Hepatocyte (in vitro differentiated cells): ENCODE data around the gene PGAP3. TPM values are rescaled to one million over a fixed set of nuclear protein-coding genes. Genes with fewer than 3 reads are reported as not detected.
A peak's percentile ranks its signal among the peaks of the same experiment; 100 is the strongest.

Source experiments
- DNase-seq: peaks from one replicate; pipeline ENCODE4 v3.0.0-alpha.2; 2016; ENCODE audit warnings: low spot score
- H2AFZ ChIP-seq: fragments of 200-600 bp; sonication (generic); 2 replicates; pipeline ENCODE4 v1.6.0; 2016; ENCODE audit warnings: antibody characterized with exemption, mild to moderate bottlenecking
- H3K27ac ChIP-seq: fragments of 200-600 bp; sonication (generic); 2 replicates; pipeline ENCODE4 v1.5.1; 2016; ENCODE audit warnings: mild to moderate bottlenecking
- H3K27me3 ChIP-seq: fragments of 200-600 bp; sonication (generic); 2 replicates; pipeline ENCODE4 v1.6.1; 2016
- H3K36me3 ChIP-seq: fragments of 200-600 bp; sonication (generic); replicated peaks from 2 replicates; pipeline ENCODE4 v1.5.1; 2016; ENCODE audit warnings: low read depth; ENCODE audit not compliant: insufficient read depth
- H3K4me1 ChIP-seq: fragments of 200-600 bp; sonication (generic); 2 replicates; pipeline ENCODE4 v1.5.1; 2016; ENCODE audit warnings: mild to moderate bottlenecking, moderate library complexity; ENCODE audit not compliant: insufficient read depth
- H3K4me2 ChIP-seq: fragments of 200-600 bp; sonication (generic); 2 replicates; pipeline ENCODE4 v1.6.0; 2016
- H3K4me3 ChIP-seq: fragments of 200-600 bp; sonication (generic); 2 replicates; pipeline ENCODE4 v1.5.1; 2016; ENCODE audit warnings: mild to moderate bottlenecking
- H3K79me2 ChIP-seq: fragments of 200-600 bp; sonication (generic); 2 replicates; pipeline ENCODE4 v1.6.0; 2017; ENCODE audit warnings: mild to moderate bottlenecking
- H3K9me2 ChIP-seq: fragments of 200-600 bp; sonication (generic); replicated peaks from 2 replicates; pipeline ENCODE4 v1.6.0; 2017; ENCODE audit warnings: mild to moderate bottlenecking; ENCODE audit not compliant: insufficient read depth
- H3K9me3 ChIP-seq: fragments of 200-600 bp; sonication (generic); 2 replicates; pipeline ENCODE4 v1.5.1; 2016; ENCODE audit warnings: low read depth, mild to moderate bottlenecking
- H4K20me1 ChIP-seq: fragments of 200-600 bp; sonication (generic); 2 replicates; pipeline ENCODE4 v1.6.0; 2016; ENCODE audit warnings: mild to moderate bottlenecking; ENCODE audit not compliant: insufficient read depth, poor library complexity, severe bottlenecking
- EZH2 ChIP-seq: fragments of 200-600 bp; sonication (generic); IDR thresholded peaks from 2 replicates; pipeline ENCODE4 v1.6.1; 2016; ENCODE audit warnings: antibody characterized with exemption, mild to moderate bottlenecking, borderline replicate concordance
- EZH2phosphoT487 ChIP-seq: fragments of 200-600 bp; sonication (generic); IDR thresholded peaks from one replicate; pipeline ENCODE4 v1.6.1; 2018; ENCODE audit warnings: antibody characterized with exemption, mild to moderate bottlenecking, low read depth, moderate library complexity; ENCODE audit not compliant: unreplicated experiment, severe bottlenecking
- WGBS: methylation state at CpG from one replicate; pipeline ENCODE4 v1.1.6; 2016; ENCODE audit warnings: low lambda C conversion rate; ENCODE audit errors: missing lambda C conversion rate; 5-methylcytosine and 5-hydroxymethylcytosine counted together
- polyA plus RNA-seq: library from polyadenylated mRNA; unstranded; fragments of >200 nt; fragmentation: Nextera tagmentation; extraction: Ambion mirVana; gene quantifications from 2 replicates; pipeline ENCODE4 v1.2.1, GENCODE V29; 2016
- total RNA-seq: library from RNA; depleted of rRNA; stranded (reverse); fragments of >200 nt; gene quantifications from 2 replicates; pipeline ENCODE4 v1.2.3, GENCODE V29; 2014
- TF ChIP-seq, protein P1 (sequence below): fragments of 200-600 bp; sonication (generic); IDR thresholded peaks from 2 replicates; pipeline ENCODE4 v1.5.1; 2016; ENCODE audit warnings: antibody characterized with exemption, mild to moderate bottlenecking; ENCODE audit not compliant: poor library complexity

Gene PGAP3
- total and polyA plus RNA-seq, 2 experiments from 2014 or later, result 33.0 to 35.4 TPM

DNA sequence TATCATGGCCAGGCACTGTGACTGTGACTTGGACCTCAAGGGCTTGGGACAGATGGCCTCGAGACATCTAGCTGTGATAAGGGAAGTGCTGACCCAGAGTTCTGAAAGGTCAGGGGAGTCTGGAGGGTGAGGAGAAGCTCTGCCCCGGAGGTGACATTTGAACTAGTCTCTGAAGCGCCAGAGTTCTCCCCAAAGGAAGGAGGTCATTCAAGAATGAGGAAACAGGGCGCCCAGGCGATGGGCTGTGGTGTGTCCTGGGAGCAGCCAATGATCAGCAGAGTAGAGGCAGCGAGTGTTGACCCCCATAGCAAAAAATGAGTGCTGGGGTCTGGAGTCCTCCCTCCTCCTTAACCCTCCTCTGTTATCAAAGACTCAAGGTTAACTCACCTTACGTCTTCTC is 46.0 kb downstream of the PGAP3 start:
- WGBS, result 78% methylated on average over 7 of the region's 7 CpGs
- Histone ChIP-seq H3K27me3 (no peaks in the 10 kb centered on the region), H3K27ac (no peak overlapping the region)

DNA sequence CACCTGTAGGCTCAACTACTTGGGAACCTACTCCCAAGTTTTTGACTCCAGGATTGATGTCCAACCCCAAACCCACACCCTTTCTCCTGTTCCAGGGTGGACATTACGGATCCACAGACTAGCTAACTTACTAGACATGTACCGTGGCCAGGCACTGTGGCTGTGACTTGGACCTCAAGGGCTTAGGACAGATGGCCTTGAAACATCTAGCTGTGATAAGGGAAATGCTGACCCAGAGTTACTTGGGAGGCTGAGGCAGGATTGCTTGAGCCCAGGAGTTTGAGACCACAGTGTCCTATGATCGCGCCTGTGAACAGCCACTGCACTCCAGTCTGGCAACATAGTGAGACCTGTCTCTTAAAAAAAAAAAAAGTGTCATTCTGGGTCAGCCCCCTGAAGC is 46.8 kb downstream of the PGAP3 start:
- Histone ChIP-seq H3K36me3 (no peaks in the 10 kb centered on the region), H3K4me2 (peak overlapping the region; percentile 16), H3K27ac (no peak overlapping the region), H3K4me3 (no peak overlapping the region), H3K27me3 (no peaks in the 10 kb centered on the region), H4K20me1 (peaks cover 9% of the 10 kb centered on the region), H2AFZ (no peak overlapping the region), H3K79me2 (peaks cover 87% of the 10 kb centered on the region), H3K4me1 (peaks cover 38% of the 10 kb centered on the region), H3K9me2 (no peaks in the 10 kb centered on the region), H3K9me3 (no peaks in the 10 kb centered on the region)
- TF ChIP-seq EZH2phosphoT487 (no peak), EZH2 (no peak)
- TF ChIP-seq, protein P1, sequence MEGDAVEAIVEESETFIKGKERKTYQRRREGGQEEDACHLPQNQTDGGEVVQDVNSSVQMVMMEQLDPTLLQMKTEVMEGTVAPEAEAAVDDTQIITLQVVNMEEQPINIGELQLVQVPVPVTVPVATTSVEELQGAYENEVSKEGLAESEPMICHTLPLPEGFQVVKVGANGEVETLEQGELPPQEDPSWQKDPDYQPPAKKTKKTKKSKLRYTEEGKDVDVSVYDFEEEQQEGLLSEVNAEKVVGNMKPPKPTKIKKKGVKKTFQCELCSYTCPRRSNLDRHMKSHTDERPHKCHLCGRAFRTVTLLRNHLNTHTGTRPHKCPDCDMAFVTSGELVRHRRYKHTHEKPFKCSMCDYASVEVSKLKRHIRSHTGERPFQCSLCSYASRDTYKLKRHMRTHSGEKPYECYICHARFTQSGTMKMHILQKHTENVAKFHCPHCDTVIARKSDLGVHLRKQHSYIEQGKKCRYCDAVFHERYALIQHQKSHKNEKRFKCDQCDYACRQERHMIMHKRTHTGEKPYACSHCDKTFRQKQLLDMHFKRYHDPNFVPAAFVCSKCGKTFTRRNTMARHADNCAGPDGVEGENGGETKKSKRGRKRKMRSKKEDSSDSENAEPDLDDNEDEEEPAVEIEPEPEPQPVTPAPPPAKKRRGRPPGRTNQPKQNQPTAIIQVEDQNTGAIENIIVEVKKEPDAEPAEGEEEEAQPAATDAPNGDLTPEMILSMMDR, result no peak
- WGBS, result 93% methylated on average over 4 of the region's 4 CpGs
- no peak for DNase-seq

More for the DNA sequence above, 46.0 kb downstream of the PGAP3 start:
- no peaks in the 10 kb centered on the region for H3K36me3 ChIP-seq
- no peaks in the 10 kb centered on the region for H3K9me2 ChIP-seq
- TF ChIP-seq EZH2 (no peak), EZH2phosphoT487 (no peak)
- TF ChIP-seq, protein P1, result no peak
- DNase-seq, result no peak
- peaks cover 31% of the 10 kb centered on the region for H3K4me1 ChIP-seq
- H3K79me2 ChIP-seq, result peaks cover 95% of the 10 kb centered on the region
- peaks cover 9% of the 10 kb centered on the region for H4K20me1 ChIP-seq
- no peak overlapping the region for H3K4me2 ChIP-seq
- H2AFZ ChIP-seq, result no peak overlapping the region
- H3K4me3 ChIP-seq, result no peak overlapping the region
- no peaks in the 10 kb centered on the region for H3K9me3 ChIP-seq

DNA sequence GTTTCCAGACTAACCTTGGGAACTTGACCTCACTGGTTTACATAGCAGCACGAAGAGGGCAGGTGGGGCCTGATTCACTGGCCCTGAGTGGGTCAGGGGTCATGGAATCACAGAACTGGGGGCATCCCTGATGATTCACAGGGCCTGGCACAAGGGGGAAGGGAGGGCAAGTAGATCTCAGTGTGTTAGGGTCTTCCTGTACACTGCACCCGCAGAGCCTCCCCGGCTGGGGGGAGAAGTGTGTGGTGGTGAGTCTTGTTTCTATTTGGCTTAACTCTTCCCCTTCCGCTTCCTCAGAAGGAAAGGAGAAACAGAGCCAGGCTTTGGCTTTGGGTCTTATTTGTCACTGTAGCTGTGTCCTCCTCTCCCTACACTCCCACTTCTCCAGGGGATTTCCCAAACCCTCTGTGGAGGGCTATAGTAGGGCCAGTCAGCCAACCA is 47.2 kb downstream of the PGAP3 start:
- no peaks in the 10 kb centered on the region for H3K9me2 ChIP-seq
- no peaks in the 10 kb centered on the region for H3K36me3 ChIP-seq
- H3K4me1 ChIP-seq, result peaks cover 38% of the 10 kb centered on the region
- no peak for TF ChIP-seq EZH2phosphoT487
- TF ChIP-seq, protein P1, result no peak
- no peak for TF ChIP-seq EZH2
- peaks cover 9% of the 10 kb centered on the region for H4K20me1 ChIP-seq
- H3K79me2 ChIP-seq, result peaks cover 84% of the 10 kb centered on the region
- H3K27me3 ChIP-seq, result no peaks in the 10 kb centered on the region
- H3K9me3 ChIP-seq, result no peaks in the 10 kb centered on the region
- H3K27ac ChIP-seq, result no peak overlapping the region
- H2AFZ ChIP-seq, result no peak overlapping the region
- no peak overlapping the region for H3K4me3 ChIP-seq
- WGBS, result 78% methylated on average over 4 of the region's 4 CpGs
- peak overlapping the region; percentile 16 for H3K4me2 ChIP-seq
- no peak for DNase-seq
